ENCODE results near the gene ATAD5. TPM values are rescaled to one million over a fixed set of nuclear protein-coding genes. Genes with fewer than 3 reads are reported as not detected.
A peak's percentile ranks its signal among the peaks of the same experiment; 100 is the strongest.

ATAD5 gene
- total and polyA plus RNA-seq, 2 of the 13 experiments (the other 11 are each of a cell fraction or from before 2014, with no cell fraction given) = 1.8 to 10.7 TPM

DNA sequence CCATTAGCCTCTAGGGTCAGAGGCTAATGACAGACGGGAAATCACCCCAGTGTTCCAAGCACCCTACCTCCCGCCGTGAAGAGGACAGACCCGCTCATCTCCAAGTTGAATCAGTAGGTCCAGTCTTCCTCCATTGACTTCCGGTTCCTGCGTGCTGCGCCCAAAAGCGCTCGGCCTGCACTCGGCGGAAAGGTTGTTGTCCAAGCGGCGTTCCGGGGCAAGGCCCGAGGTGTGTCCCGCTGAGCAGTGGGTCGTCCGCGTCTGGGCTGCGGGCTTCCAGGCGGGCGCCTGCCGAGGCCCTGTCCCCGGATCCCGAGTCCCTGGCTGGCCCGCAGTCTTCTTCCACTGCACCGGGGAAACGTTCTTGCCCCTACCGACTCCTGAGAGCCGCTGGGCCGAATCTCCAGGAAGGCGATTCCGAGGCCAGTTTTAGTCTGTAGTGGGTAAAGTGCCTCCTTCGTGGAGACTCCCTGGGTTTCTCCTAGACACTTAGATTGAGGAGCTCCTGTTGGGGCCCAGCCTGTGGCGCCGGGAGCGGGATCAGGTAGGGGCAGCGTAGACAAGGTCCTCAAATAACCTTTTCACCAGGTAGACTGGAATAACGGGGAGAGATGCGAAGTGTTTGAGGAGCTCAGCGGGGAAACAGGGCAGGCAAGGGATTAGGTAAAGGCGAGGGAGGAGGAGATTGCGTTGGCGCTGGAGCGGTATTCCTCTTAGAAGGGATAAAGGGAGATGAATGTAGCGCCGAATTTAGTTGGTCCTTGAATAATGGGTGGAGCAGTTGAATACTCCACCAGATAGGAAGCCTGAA lies 74.5 kb downstream of the ATAD5 start, which contains the start of gene TEFM (continued):
- TF ChIP-seq, protein P1, sequence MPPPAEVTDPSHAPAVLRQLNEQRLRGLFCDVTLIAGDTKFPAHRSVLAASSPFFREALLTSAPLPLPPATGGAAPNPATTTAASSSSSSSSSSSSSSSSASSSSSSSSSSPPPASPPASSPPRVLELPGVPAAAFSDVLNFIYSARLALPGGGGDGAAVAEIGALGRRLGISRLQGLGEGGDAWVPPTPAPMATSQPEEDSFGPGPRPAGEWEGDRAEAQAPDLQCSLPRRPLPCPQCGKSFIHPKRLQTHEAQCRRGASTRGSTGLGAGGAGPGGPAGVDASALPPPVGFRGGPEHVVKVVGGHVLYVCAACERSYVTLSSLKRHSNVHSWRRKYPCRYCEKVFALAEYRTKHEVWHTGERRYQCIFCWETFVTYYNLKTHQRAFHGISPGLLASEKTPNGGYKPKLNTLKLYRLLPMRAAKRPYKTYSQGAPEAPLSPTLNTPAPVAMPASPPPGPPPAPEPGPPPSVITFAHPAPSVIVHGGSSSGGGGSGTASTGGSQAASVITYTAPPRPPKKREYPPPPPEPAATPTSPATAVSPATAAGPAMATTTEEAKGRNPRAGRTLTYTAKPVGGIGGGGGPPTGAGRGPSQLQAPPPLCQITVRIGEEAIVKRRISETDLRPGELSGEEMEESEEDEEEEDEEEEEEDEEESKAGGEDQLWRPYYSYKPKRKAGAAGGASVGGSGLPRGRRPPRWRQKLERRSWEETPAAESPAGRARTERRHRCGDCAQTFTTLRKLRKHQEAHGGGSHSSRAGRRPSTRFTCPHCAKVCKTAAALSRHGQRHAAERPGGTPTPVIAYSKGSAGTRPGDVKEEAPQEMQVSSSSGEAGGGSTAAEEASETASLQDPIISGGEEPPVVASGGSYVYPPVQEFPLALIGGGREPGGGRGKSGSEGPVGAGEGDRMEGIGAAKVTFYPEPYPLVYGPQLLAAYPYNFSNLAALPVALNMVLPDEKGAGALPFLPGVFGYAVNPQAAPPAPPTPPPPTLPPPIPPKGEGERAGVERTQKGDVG (CRISPR knock-in tag; IDR thresholded peaks at IDR 0.05; ENCODE audit: borderline replicate concordance) = peak; percentile 80; the same call in 1 of the 2 replicates
- TF ChIP-seq CENPT (CRISPR knock-in tag; IDR thresholded peaks at IDR 0.05; ENCODE audit: low read depth) = no peak
- TF ChIP-seq, protein P2, sequence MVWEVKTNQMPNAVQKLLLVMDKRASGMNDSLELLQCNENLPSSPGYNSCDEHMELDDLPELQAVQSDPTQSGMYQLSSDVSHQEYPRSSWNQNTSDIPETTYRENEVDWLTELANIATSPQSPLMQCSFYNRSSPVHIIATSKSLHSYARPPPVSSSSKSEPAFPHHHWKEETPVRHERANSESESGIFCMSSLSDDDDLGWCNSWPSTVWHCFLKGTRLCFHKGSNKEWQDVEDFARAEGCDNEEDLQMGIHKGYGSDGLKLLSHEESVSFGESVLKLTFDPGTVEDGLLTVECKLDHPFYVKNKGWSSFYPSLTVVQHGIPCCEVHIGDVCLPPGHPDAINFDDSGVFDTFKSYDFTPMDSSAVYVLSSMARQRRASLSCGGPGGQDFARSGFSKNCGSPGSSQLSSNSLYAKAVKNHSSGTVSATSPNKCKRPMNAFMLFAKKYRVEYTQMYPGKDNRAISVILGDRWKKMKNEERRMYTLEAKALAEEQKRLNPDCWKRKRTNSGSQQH (CRISPR knock-in tag; IDR thresholded peaks at IDR 0.05; ENCODE audit: low read depth) = peak; percentile 98
- TF ChIP-seq, protein P3, sequence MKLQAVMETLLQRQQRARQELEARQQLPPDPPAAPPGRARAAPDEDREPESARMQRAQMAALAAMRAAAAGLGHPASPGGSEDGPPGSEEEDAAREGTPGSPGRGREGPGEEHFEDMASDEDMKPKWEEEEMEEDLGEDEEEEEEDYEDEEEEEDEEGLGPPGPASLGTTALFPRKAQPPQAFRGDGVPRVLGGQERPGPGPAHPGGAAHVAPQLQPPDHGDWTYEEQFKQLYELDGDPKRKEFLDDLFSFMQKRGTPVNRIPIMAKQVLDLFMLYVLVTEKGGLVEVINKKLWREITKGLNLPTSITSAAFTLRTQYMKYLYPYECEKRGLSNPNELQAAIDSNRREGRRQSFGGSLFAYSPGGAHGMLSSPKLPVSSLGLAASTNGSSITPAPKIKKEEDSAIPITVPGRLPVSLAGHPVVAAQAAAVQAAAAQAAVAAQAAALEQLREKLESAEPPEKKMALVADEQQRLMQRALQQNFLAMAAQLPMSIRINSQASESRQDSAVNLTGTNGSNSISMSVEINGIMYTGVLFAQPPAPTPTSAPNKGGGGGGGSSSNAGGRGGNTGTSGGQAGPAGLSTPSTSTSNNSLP (IDR thresholded peaks at IDR 0.05; ENCODE audit: low read depth, low read length) = no peak
- peak; percentile 62; the same call in 1 of the 2 replicates for TF ChIP-seq ESRRA (CRISPR knock-in tag; IDR thresholded peaks at IDR 0.05; ENCODE audit: low read depth)
- TF ChIP-seq FOXM1 (CRISPR knock-in tag; IDR thresholded peaks at IDR 0.05) = peak; percentile 18; the same call in 1 of the 2 replicates
- peak; percentile 54; the same call in 1 of the 2 replicates for TF ChIP-seq ZSCAN12 (CRISPR knock-in tag; IDR thresholded peaks at IDR 0.05)
- TF ChIP-seq FOXA3 (CRISPR knock-in tag; IDR thresholded peaks at IDR 0.05) = peak; percentile 79
- no peak for TF ChIP-seq ZNF644 (CRISPR knock-in tag; IDR thresholded peaks at IDR 0.05; ENCODE audit: low read depth)
- TF ChIP-seq RARG (CRISPR knock-in tag; IDR thresholded peaks at IDR 0.05; ENCODE audit: low read depth) = 0 out of 2 replicates have a peak, but pooled peaks have one; percentile 46
- peak; percentile 74; the same call in 1 of the 2 replicates for TF ChIP-seq ZNF441 (CRISPR knock-in tag; IDR thresholded peaks at IDR 0.05; ENCODE audit: borderline replicate concordance)
- peak; percentile 80 for TF ChIP-seq ZBTB7B (CRISPR knock-in tag; IDR thresholded peaks at IDR 0.05)
- peak; percentile 59; the same call in 1 of the 2 replicates for TF ChIP-seq ZNF33A (CRISPR knock-in tag; IDR thresholded peaks at IDR 0.05; ENCODE audit: borderline replicate concordance)
- no peak for TF ChIP-seq FOXA1 (IDR thresholded peaks at IDR 0.05)
- TF ChIP-seq FOXA1 (CRISPR knock-in tag; IDR thresholded peaks at IDR 0.05) = peak; percentile 71
- peak; percentile 99 for TF ChIP-seq ZFY (CRISPR knock-in tag; IDR thresholded peaks at IDR 0.05)
- 0 out of 2 replicates have a peak, but pooled peaks have one; percentile 33 for TF ChIP-seq HNRNPL (IDR thresholded peaks at IDR 0.05; ENCODE audit: low read depth, low read length)
- TF ChIP-seq, protein P4, sequence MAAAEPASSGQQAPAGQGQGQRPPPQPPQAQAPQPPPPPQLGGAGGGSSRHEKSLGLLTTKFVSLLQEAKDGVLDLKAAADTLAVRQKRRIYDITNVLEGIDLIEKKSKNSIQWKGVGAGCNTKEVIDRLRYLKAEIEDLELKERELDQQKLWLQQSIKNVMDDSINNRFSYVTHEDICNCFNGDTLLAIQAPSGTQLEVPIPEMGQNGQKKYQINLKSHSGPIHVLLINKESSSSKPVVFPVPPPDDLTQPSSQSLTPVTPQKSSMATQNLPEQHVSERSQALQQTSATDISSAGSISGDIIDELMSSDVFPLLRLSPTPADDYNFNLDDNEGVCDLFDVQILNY (CRISPR knock-in tag; conservative IDR thresholded peaks at IDR 0.05) = peak; percentile 79
- TF ChIP-seq, protein P5, sequence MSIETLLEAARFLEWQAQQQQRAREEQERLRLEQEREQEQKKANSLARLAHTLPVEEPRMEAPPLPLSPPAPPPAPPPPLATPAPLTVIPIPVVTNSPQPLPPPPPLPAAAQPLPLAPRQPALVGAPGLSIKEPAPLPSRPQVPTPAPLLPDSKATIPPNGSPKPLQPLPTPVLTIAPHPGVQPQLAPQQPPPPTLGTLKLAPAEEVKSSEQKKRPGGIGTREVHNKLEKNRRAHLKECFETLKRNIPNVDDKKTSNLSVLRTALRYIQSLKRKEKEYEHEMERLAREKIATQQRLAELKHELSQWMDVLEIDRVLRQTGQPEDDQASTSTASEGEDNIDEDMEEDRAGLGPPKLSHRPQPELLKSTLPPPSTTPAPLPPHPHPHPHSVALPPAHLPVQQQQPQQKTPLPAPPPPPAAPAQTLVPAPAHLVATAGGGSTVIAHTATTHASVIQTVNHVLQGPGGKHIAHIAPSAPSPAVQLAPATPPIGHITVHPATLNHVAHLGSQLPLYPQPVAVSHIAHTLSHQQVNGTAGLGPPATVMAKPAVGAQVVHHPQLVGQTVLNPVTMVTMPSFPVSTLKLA (IDR thresholded peaks at IDR 0.05) = no peak
- TF ChIP-seq, protein P6, sequence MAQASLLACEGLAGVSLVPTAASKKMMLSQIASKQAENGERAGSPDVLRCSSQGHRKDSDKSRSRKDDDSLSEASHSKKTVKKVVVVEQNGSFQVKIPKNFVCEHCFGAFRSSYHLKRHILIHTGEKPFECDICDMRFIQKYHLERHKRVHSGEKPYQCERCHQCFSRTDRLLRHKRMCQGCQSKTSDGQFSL (CRISPR knock-in tag; IDR thresholded peaks at IDR 0.05) = peak; percentile 60; the same call in 1 of the 2 replicates

All from HepG2 (cell line).